SK-N-MC (cell line): ENCODE data around the gene ARL8A.

Experiments
- EZH2 ChIP-seq: fragments of 200-600 bp; sonication (generic); IDR thresholded peaks from one replicate; pipeline ENCODE4 v1.6.1; 2017; ENCODE audit warnings: antibody characterized with exemption
- FOXP2 ChIP-seq: optimal IDR thresholded peaks from 2 replicates; pipeline ENCODE3; 2011; ENCODE audit warnings: mild to moderate bottlenecking, moderate library complexity; ENCODE audit not compliant: insufficient read depth; ENCODE audit errors: extremely low read length, control extremely low read depth
- POLR2AphosphoS5 ChIP-seq: IDR thresholded peaks from 2 replicates; pipeline ENCODE4 v1.6.1; 2012; ENCODE audit warnings: mild to moderate bottlenecking, low read depth, low read length, borderline replicate concordance

- TF ChIP-seq EZH2: no peak
- TF ChIP-seq FOXP2: no peak
- no peak for TF ChIP-seq POLR2AphosphoS5
These were observed 16.9 kb upstream of the ARL8A start for GRCh38 chr1:202161151-202162046.
